C4-2B (cell line): ENCODE measurements around the gene ZNF205.

Experiments used
- ZFX ChIP-seq: fragments of 450-650 bp; IDR thresholded peaks from 2 replicates; pipeline ENCODE4 v1.6.1; 2017
- TF ChIP-seq, protein P1 (sequence below): fragments of 450-650 bp; conservative IDR thresholded peaks from 2 replicates; pipeline ENCODE4 v1.5.1; 2017; ENCODE audit warnings: mild to moderate bottlenecking

- TF ChIP-seq, protein P1, sequence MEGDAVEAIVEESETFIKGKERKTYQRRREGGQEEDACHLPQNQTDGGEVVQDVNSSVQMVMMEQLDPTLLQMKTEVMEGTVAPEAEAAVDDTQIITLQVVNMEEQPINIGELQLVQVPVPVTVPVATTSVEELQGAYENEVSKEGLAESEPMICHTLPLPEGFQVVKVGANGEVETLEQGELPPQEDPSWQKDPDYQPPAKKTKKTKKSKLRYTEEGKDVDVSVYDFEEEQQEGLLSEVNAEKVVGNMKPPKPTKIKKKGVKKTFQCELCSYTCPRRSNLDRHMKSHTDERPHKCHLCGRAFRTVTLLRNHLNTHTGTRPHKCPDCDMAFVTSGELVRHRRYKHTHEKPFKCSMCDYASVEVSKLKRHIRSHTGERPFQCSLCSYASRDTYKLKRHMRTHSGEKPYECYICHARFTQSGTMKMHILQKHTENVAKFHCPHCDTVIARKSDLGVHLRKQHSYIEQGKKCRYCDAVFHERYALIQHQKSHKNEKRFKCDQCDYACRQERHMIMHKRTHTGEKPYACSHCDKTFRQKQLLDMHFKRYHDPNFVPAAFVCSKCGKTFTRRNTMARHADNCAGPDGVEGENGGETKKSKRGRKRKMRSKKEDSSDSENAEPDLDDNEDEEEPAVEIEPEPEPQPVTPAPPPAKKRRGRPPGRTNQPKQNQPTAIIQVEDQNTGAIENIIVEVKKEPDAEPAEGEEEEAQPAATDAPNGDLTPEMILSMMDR: no peak; the same call in 1 of the 2 replicates
- no peak for TF ChIP-seq ZFX
Observed at GRCh38 chr16:3087243-3088235, 24.8 kb upstream of the ZNF205 start.
